GM12872 (cell line): ENCODE measurements around the gene CLMN.

Experiments
- TF ChIP-seq, protein P1 (sequence below): IDR thresholded peaks from 3 replicates; pipeline ENCODE4 v1.5.1; 2011; ENCODE audit warnings: low read depth, mild to moderate bottlenecking, low read length, moderate library complexity; ENCODE audit not compliant: insufficient read depth

CLMN gene

GRCh38 chr14:95268350-95268749 is 51.4 kb downstream of the CLMN start:
- TF ChIP-seq, protein P1, sequence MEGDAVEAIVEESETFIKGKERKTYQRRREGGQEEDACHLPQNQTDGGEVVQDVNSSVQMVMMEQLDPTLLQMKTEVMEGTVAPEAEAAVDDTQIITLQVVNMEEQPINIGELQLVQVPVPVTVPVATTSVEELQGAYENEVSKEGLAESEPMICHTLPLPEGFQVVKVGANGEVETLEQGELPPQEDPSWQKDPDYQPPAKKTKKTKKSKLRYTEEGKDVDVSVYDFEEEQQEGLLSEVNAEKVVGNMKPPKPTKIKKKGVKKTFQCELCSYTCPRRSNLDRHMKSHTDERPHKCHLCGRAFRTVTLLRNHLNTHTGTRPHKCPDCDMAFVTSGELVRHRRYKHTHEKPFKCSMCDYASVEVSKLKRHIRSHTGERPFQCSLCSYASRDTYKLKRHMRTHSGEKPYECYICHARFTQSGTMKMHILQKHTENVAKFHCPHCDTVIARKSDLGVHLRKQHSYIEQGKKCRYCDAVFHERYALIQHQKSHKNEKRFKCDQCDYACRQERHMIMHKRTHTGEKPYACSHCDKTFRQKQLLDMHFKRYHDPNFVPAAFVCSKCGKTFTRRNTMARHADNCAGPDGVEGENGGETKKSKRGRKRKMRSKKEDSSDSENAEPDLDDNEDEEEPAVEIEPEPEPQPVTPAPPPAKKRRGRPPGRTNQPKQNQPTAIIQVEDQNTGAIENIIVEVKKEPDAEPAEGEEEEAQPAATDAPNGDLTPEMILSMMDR, result no peak

- TF ChIP-seq, protein P1, result no peak
Observed at GRCh38 chr14:95267306-95267705, 52.4 kb downstream of the CLMN start.

DNA sequence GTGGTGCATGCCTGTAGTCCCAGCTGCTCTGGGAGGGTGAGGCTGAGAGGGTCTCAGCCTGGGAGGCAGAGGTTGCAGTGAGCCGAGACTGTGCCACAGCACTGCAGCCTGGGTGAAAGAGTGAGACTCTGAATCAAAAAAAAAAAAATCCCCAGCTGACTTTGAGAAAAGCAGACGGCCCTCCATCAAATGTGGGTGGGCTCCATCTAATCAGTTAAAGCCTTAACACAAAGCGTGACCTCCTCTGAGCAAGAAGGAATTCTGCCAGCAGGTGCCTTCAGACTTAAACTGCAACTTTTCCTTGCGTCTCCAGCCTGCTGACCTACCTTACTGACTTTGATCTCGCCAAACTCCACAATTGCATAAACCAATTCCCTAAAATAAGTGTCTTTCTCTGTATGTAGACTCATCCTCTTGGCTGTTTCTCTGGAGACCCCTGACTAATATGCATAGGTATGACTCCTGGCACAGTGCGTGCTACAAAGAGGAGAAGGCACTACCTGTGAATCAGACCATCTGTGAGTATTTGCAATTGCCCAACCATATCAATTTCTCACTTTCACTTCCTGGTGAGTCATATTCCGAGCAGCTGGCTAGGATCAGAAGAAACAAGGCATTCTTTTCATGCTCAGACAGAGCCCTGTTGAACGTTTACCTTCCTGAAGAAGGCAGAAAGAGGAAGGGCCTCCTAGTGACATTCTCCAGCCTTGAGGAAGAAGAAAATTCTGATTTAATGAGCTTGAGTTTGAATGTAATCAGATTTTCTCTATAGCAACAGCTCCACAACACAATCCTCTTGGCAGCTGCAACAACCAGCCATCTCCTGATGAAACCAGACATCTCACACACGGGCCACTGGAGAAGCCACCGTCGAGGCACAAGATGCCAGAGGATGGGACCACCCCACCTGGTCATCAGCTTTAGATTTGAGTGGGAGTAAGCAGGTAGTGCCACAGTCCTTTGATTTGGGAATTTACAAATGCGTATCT is 54.3 kb downstream of the CLMN start:
- TF ChIP-seq, protein P1, result no peak

DNA sequence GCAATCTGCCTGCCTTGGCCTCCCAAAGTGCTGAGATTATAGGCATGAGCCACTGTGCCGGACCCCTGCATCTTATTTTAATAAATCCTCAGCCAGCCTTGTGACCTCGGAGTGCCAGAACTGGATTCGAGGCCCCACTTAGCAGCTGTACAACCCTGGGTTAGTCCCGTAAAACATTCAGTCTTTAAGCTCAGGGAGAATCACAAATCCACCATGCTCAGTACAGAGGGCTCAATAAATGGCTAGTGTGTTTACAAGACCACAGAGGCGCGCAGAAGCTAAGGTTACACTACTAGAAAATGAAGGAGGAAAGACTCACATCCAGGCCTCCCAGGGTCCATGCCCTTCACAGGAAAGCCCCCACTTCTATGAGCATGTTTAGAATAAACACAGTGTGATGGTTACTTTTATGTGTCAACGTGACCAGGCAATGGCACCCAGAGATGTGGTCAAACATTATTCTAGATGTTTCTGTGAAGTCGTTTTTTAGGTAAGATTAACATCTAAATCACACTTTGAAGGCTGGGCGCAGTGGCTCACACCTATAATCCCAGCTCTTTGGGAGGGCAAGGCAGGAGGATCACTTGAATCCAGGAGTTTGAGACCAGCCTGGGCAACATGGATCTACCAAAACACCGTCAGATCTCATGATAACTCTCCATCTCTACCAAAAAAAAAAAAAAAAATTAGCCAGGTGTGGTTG is 55.3 kb downstream of the CLMN start:
- TF ChIP-seq, protein P1, result no peak

GRCh38 chr14:95263527-95264231 is 56.0 kb downstream of the CLMN start:
- TF ChIP-seq, protein P1, result no peak

GRCh38 chr14:95262511-95262891 is 57.2 kb downstream of the CLMN start:
- TF ChIP-seq, protein P1, result no peak
